Gastrocnemius medialis (tissue), 4 donors: ENCODE measurements around the gene KCNB1. TPM values are rescaled to one million over a fixed set of nuclear protein-coding genes. Genes with fewer than 3 reads are reported as not detected.
A peak's percentile ranks its signal among the peaks of the same experiment; 100 is the strongest.

Experiments
- ATAC-seq, 2 donors: fragments of 150-250 bp; one replicate each; pipeline ENCODE4 v1.9.1; 2016
- DNase-seq, 2 donors: peaks; one replicate each; pipeline ENCODE4 v3.0.0-alpha.2; 2019
- H3K27ac ChIP-seq, 4 donors: fragments of 200-600 bp; sonication (generic); 1 replicate in 1 of 4; 2 replicates in 3 of 4; pipeline ENCODE4 v1.5.1; 2016 to 2018; ENCODE audit warnings: mild to moderate bottlenecking in 2 of 4, moderate library complexity in 1 of 4
- H3K27me3 ChIP-seq, 3 donors: fragments of 200-600 bp; sonication (generic) in 2 of 3; 1 replicate in 1 of 3; 2 replicates in 2 of 3; pipeline versions ENCODE4 v1.5.1 to v1.6.0; 2016 to 2019; ENCODE audit warnings: mild to moderate bottlenecking in 1 of 3, moderate library complexity in 1 of 3
- H3K36me3 ChIP-seq, 2 donors: fragments of 200-600 bp; sonication (generic) in 1 of 2; one replicate each; pipeline ENCODE4 v1.5.1; 2017 to 2018
- H3K4me1 ChIP-seq, 2 donors: fragments of 200-600 bp; sonication (generic) in 1 of 2; one replicate each; pipeline ENCODE4 v1.5.1; 2016 to 2017; ENCODE audit warnings: mild to moderate bottlenecking in 2 of 2
- H3K4me3 ChIP-seq, 4 donors: fragments of 200-600 bp; sonication (generic) in 3 of 4; 1 replicate in 1 of 4; 2 replicates in 3 of 4; pipeline ENCODE4 v1.5.1; 2016 to 2019; ENCODE audit warnings: mild to moderate bottlenecking in 2 of 4
- H3K9me3 ChIP-seq, 3 donors: fragments of 200-600 bp; sonication (generic) in 2 of 3; 1 replicate in 1 of 3; 2 replicates in 2 of 3; pipeline ENCODE4 v1.5.1; 2016 to 2019
- POLR2A ChIP-seq, 2 donors: fragments of 450-650 bp; IDR thresholded peaks; one replicate each; pipeline ENCODE4 v1.6.1; 2017; ENCODE audit warnings: antibody characterized with exemption in 2 of 2, mild to moderate bottlenecking in 2 of 2, moderate library complexity in 2 of 2
- in situ Hi-C, 4 donors: fragments of 200-750 bp; cut with MboI; loops; one replicate each; pipeline versions ENCODE4 v1.15.0 to v1.8.0; 2017; ENCODE audit warnings: low sequenced_read_pairs in 4 of 4
- intact Hi-C: fragments of 100-400 bp; cut with DNase I; formaldehyde crosslinking; loops from one replicate; pipeline ENCODE4 v1.15.1; 2023; ENCODE audit warnings: low total_unique reads
- total RNA-seq, 4 donors: library from RNA; depleted of rRNA; stranded (reverse); fragments of >200 nt; gene quantifications; one replicate each; pipeline versions ENCODE4 v1.1.0 to v1.2.3, GENCODE V29; 2016
- TF ChIP-seq, protein P1 (sequence below), 5 experiments: fragments of 450-650 bp in 3 of 5; fragments of 200-600 bp in 2 of 5; sonication (generic) in 2 of 5; IDR thresholded peaks in 4 of 5; conservative IDR thresholded peaks in 1 of 5; 1 replicate in 4 of 5; 2 replicates in 1 of 5; pipeline ENCODE4 v1.5.1; 2016 to 2019; ENCODE audit warnings: antibody characterized with exemption in 5 of 5, mild to moderate bottlenecking in 3 of 5, moderate library complexity in 3 of 5

KCNB1 gene
- total RNA-seq, 4 donors from 2014 or later, result 6.6 to 34.7 (median 9.4) TPM

DNA sequence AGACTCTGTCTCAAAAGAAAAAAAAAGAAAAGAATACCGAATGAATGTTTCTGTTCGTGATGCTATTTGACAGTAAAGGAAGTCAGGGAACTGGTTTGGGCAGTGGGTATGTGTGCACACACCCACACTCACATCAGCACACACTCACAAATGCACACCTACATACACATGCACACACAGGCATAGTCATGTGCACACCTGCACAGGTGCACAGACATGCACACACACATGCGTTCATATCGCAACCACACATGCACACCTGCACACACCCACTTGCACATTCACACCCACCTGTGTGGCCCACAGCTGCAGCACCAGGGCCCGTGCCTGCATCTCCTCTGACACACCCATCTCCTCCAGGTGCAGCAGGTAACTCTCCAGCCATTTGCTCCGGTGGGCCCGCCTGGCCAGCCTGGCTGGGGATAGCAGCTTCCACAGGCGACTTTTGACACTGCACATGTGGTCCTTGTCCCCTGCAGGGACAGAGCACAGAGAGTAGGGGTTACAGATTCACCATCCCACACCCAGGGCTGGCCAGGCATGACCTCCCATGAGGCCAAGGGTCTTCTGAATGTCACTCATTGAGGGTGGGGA lies 41.4 kb upstream of the KCNB1 start:
- Histone ChIP-seq H3K9me3 (no peaks in the 10 kb centered on the region), H3K36me3 (no peaks in the 10 kb centered on the region), H3K27ac (peak overlapping the region in 2 of 4 donors; percentile 74 to 89), H3K4me3 (no peak overlapping the region), H3K27me3 (no peaks in the 10 kb centered on the region), H3K4me1 (peaks cover 23 to 51% of the 10 kb centered on the region in 2 donors)
- intact Hi-C loops (no loop called here), in situ Hi-C loops (no loop called here)
- ATAC-seq (no peak), DNase-seq (no peak)
- TF ChIP-seq, protein P1, sequence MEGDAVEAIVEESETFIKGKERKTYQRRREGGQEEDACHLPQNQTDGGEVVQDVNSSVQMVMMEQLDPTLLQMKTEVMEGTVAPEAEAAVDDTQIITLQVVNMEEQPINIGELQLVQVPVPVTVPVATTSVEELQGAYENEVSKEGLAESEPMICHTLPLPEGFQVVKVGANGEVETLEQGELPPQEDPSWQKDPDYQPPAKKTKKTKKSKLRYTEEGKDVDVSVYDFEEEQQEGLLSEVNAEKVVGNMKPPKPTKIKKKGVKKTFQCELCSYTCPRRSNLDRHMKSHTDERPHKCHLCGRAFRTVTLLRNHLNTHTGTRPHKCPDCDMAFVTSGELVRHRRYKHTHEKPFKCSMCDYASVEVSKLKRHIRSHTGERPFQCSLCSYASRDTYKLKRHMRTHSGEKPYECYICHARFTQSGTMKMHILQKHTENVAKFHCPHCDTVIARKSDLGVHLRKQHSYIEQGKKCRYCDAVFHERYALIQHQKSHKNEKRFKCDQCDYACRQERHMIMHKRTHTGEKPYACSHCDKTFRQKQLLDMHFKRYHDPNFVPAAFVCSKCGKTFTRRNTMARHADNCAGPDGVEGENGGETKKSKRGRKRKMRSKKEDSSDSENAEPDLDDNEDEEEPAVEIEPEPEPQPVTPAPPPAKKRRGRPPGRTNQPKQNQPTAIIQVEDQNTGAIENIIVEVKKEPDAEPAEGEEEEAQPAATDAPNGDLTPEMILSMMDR (IDR thresholded peaks at IDR 0.05 in 4 of 5, conservative IDR thresholded peaks at IDR 0.05 in 1 of 5), result no peak
- TF ChIP-seq POLR2A (IDR thresholded peaks at IDR 0.05), result no peak

- in situ Hi-C loops (no loop called here), intact Hi-C loops (no loop called here)
- peak overlapping the region; percentile 55 to 89 (median 67) for H3K27ac ChIP-seq
- DNase-seq (peak; percentile 79 to 80), ATAC-seq (peak; percentile 84 to 85)
- H3K4me1 ChIP-seq, result peaks cover 20 to 34% of the 10 kb centered on the region in 2 donors
- TF ChIP-seq POLR2A (IDR thresholded peaks at IDR 0.05), result no peak
- H3K27me3 ChIP-seq, result no peaks in the 10 kb centered on the region
- no peak overlapping the region for H3K4me3 ChIP-seq
- H3K36me3 ChIP-seq, result no peaks in the 10 kb centered on the region
- H3K9me3 ChIP-seq, result no peaks in the 10 kb centered on the region
Observed at GRCh38 chr20:49521356-49521755, 38.9 kb upstream of the KCNB1 start.

DNA sequence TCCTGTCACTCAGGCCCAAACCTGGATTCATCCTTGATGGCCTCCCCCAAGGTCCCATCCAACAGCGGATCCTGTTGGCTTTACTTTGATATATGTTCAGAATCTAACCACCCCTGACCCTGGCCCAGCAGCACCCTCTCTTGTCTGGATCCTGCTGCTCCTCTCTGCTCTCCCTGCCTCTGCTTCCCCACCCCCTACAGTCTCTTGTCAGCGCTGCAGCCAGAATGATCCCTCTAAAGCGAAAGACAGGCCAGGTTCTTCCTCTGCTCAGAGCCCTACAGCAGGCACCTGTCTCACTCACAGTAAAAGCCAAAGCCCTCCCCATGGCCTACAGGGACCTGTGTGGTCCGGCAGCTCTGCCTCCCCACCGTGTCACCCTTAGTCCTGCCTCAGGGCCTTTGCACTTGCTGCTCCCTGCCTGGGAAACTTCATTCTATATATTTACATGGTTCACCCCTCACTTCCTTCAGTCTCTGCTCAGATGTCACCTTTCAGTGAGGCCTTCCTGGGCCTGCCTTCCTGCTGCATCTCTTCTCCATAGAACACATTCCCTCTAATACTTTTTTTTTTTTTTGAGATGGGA lies 37.4 kb upstream of the KCNB1 start:
- DNase-seq, result no peak
- Histone ChIP-seq H3K4me1 (peaks cover 12 to 26% of the 10 kb centered on the region in 2 donors), H3K36me3 (no peaks in the 10 kb centered on the region), H3K9me3 (no peaks in the 10 kb centered on the region), H3K4me3 (no peak overlapping the region), H3K27me3 (no peaks in the 10 kb centered on the region), H3K27ac (peak overlapping the region in 3 of 4 donors; percentile 55 to 89 (median 77))
- intact Hi-C loops (no loop called here), in situ Hi-C loops (no loop called here)
- no peak for ATAC-seq
- TF ChIP-seq, protein P1 (IDR thresholded peaks at IDR 0.05 in 4 of 5, conservative IDR thresholded peaks at IDR 0.05 in 1 of 5), result no peak
- no peak for TF ChIP-seq POLR2A (IDR thresholded peaks at IDR 0.05)

DNA sequence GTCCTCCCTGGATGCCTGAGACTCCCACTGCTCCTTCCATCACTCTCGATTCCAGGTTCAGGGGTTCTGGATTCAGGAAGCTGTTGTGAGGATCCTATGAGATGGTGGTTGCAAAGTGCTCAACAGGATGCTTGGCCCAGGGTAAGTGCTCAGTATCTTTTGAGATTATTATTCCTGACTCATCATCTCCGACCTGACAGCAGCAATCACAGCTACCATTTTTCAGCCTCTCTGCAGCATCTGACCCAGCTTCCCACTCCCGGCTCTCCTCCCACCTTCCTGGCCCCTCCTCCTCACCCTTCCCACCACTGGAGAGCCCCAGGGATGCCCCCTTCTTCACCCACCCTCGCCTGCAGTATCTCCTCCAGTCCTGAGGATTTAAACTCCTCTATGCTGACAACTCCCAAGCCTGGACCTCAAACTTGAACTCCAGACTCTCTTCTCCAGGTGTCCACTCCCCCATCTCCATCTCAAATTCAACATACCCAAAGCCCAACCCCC lies 36.8 kb upstream of the KCNB1 start:
- intact Hi-C loops (no loop called here), in situ Hi-C loops (no loop called here)
- DNase-seq (no peak), ATAC-seq (no peak)
- peak overlapping the region in 3 of 4 donors; percentile 55 to 89 (median 77) for H3K27ac ChIP-seq
- H3K9me3 ChIP-seq, result no peaks in the 10 kb centered on the region
- peaks cover 12 to 26% of the 10 kb centered on the region in 2 donors for H3K4me1 ChIP-seq
- TF ChIP-seq, protein P1 (IDR thresholded peaks at IDR 0.05 in 4 of 5, conservative IDR thresholded peaks at IDR 0.05 in 1 of 5), result no peak
- TF ChIP-seq POLR2A (IDR thresholded peaks at IDR 0.05), result no peak
- no peaks in the 10 kb centered on the region for H3K27me3 ChIP-seq
- H3K36me3 ChIP-seq, result no peaks in the 10 kb centered on the region
- no peak overlapping the region for H3K4me3 ChIP-seq

GRCh38 chr20:49518576-49518975 lies 36.1 kb upstream of the KCNB1 start:
- TF ChIP-seq, protein P1 (IDR thresholded peaks at IDR 0.05 in 4 of 5, conservative IDR thresholded peaks at IDR 0.05 in 1 of 5), result no peak
- no peak for TF ChIP-seq POLR2A (IDR thresholded peaks at IDR 0.05)
- no peak for ATAC-seq
- intact Hi-C loops (no loop called here), in situ Hi-C loops (no loop called here)
- no peak for DNase-seq
- Histone ChIP-seq H3K36me3 (no peaks in the 10 kb centered on the region), H3K9me3 (no peaks in the 10 kb centered on the region), H3K4me3 (no peak overlapping the region), H3K27ac (peak overlapping the region in 1 of 4 donors; percentile 89), H3K4me1 (peaks cover 12 to 26% of the 10 kb centered on the region in 2 donors), H3K27me3 (no peaks in the 10 kb centered on the region)
